Measurements from ENCODE around the gene PKP2.
"Not testable (repeated sequence)": the region's sequence is repeated elsewhere in the genome, so short reads cannot be mapped to it uniquely, and the experiment has no call there.

The PKP2 gene

DNA sequence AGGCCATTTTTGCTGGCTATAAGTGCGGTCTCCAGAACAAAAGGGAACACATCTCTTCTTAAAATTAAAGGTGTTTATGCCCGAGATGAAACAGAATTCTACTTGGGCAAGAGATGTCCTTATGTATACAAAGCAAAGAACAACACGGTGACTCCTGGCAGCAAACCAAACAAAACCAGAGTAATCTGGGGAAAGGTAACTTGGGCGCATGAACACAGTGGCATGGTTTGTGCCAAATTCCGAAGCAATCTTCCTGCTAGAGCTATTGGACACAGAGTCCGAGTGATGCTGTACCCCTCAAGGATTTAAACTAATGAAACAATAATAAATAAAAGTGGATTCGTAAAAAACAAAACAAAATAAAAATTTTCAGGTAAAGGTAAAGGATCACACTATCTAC is 33.4 kb downstream of the PKP2 start:
- DNase-seq (ENCODE audit: low read depth in 2 of 2): no peak

DNA sequence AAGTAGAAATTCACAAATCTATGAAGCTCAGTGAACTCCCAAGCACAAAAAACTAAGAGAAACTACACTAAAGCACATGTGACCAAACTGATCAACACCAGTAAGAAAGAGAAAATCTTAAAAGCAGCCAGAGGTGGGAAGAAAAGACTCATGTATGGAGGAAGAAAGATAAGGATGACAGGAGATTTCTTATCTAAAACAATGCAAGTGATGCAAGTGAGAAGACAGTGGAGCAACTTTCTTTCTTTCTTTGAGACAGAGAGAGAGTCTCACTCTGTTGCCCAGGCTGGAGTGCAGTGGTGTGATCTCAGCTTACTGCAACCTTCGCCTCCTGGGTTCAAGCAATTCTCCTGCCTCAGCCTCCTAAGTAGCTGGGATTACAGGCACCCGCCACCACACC is 34.9 kb downstream of the PKP2 start:
- not testable (repeated sequence) for DNase-seq (ENCODE audit: low read depth in 2 of 2)

DNA sequence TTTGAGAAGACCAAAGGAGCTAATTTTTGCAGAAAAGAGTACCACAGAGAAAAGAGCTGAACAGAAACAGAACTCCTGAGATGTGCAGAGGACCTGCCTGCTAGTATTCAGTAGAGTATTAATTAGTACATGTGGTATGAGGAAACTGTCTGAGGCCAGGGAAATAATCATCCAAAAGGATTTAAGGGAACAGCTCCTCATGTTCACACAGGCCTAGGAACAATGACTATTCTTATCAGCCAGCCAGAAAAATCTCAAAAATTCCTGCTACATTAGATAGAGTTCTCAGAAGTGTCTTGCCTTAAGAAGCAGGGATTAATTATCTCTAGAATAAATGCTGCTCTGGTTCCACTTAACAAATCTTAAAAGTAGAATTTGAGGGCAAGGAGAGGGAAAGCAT is 36.4 kb downstream of the PKP2 start:
- no peak for DNase-seq (ENCODE audit: low read depth in 2 of 2)

DNA sequence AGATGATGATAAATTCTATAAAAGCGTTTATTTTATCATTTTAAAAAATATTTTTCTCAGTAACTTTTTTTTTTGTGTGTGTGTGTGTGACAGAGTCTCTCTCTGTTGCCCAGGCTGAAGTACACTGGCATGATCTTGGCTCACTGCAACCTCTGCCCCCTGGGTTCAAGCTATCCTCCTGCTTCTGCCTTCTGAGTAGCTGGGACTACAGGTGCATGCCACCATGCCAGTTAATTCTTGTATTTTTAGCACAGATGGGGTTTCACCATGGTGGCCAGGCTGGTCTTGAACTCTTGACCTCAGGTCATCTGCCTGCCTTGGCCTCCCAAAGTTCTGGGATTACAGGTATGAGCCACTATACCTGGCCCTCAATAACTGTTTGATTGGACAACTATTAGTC is 37.2 kb downstream of the PKP2 start:
- no peak for DNase-seq (ENCODE audit: low read depth in 2 of 2)

DNA sequence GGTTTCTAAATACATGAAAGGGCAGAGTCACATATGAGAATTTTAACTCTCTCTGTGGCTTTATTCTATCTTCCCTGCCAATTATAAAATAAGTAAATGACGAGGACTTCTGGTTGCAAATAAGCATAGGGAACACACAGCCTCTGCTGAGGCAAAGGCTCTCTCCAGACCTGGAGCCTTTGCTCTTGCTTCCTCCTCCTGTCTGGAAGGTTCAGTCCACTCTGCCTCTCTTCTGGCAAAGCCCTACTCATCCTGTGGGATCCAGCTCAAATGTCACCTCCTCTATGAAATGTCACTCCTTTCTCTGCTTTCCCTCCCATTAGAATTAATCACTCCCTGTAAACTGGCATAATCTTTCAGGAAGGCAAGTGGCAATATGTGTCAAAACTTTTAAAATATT is 41.9 kb downstream of the PKP2 start:
- DNase-seq (ENCODE audit: low read depth in 2 of 2): no peak

DNA sequence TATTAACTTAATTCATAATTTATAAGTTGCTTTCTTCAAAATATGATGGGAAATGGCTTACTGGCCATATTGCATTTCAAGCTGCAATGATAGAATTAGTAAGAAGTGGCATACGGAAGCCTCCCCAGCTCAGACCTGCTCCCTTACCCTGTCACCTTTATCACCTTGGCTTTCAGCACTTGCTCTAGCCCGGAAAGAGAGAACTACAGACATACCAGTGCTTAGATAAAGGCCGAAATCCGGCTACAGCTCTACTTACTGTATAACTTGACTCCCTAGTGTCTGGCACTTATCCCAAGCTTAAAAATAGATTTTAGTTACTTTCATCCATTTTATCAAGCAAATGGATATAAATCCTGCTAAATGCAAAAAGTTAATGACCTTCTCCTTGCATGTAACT is 42.5 kb downstream of the PKP2 start:
- no peak for DNase-seq (ENCODE audit: low read depth in 2 of 2)

DNA sequence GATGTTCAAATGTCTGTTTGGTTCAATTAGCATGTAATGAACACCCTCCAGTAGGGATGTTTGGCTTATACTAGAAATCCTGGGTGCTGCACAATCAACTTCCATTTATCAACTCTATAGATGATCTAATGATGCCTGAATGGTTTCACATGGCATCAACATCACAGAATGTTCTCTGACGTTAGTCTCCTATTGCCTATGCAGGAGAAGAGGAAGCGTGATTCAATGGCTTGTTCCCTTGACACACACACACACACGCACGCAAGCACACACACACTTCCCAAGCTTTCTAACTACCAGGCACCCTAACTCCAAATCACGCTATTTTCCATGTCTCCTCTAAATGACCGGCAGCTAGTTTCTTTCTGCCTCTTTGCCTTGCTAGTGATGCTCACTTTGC is 49.3 kb downstream of the PKP2 start:
- no peak for DNase-seq (ENCODE audit: low read depth in 2 of 2)

DNA sequence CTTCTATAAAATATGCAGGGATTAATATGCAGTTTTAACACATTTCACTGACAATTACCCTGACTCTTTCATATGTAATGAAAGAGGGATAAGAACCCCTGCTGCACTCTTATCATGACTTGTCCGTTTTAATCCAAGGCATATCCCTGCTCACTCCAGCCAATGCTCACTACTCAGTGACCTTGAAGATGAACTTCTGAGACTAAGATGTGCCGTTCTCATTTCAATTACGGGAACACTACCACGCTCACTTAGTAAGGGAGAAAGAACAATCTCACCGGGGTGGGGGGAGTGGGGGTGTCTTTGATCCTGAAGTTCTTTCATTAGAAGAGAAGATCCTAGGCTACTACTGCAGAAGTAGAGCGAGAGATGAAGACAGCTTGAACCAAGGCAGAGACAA is 50.5 kb downstream of the PKP2 start:
- no peak for DNase-seq (ENCODE audit: low read depth in 2 of 2)

DNA sequence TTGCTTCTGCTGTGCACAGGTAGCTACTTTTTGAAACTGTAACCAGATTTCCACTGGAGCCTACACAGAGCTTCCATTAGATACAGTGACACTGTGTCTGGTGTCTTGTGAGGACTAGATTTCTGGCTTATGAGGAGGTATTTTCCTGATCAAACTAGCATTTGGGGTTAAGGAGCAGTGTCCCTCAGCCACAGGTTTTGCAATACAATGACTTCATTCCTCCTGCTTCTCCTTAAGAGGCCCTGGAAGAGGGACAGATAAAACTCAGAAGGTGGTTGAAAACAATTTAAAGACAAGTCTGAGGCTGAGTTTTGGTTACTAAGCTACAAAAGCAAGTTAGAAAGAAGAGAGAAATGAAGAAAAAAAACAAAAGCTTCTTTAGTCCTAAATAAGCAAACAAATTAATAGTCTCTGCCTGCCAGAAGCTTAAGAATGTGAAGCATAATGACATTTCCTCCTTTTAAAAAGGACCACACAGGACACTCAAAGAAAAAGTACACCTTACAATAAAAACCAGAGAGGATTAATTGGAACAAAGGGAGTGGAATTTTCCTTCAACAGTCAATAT is 53.0 kb downstream of the PKP2 start:
- DNase-seq (ENCODE audit: low read depth in 2 of 2): no peak

DNA sequence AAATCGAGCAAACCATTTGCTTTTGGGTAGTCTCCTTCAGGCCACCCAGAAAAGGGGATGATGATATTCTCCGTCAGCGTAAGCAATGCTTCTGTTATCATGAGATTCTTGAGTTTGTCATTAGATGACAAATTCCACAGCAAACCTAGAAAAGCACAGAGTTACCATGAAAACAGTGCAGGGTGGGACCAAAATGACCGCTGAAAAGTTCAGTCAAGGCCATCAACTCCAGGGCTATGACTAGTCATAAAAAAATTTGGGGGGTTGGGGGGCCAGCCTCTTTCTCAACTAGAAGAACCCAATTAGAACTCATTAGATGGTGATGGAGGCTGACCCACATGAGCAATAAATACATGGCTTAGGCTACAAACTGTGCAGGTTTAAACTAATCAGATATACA is 55.5 kb downstream of the PKP2 start:
- no peak for DNase-seq (ENCODE audit: low read depth in 2 of 2)

DNA sequence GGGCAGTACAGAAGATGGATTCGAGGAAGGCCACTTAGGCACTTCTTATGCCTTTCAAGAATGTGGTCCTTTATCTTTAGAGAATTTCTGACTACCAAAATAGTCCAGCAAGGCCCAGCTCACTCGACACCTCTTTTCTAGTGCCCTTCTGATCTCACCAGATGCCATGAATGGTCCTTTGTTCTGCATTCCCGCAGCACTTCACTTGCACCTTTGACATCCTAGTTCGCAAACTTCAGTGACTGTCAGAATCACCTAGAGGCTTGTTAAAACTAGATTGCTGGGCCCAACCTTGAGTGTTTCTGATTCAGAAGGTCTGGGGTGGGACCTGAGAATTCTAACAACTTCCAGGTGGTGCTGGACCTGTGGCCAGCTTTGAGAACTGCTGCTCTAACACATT is 56.7 kb downstream of the PKP2 start:
- DNase-seq (ENCODE audit: low read depth in 2 of 2): no peak

DNA sequence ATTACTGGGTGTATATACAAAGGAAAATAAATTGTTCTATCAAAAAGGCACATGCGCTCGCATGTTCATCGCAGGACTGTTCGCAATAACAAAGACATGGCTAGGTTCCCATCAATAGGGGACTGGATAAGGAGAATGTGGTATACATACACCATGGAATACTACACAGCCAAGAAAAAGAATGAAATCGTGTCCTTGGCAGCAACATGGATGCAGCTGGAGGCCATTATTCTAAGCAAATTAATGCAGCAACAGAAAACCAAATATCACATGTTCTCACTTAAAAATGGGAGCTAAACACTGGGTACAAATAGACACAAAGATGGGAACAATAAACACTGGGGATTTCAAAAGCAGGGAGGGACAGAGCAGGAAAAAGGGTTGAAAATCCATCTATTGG is 58.6 kb downstream of the PKP2 start:
- DNase-seq (ENCODE audit: low read depth in 2 of 2): no peak

DNA sequence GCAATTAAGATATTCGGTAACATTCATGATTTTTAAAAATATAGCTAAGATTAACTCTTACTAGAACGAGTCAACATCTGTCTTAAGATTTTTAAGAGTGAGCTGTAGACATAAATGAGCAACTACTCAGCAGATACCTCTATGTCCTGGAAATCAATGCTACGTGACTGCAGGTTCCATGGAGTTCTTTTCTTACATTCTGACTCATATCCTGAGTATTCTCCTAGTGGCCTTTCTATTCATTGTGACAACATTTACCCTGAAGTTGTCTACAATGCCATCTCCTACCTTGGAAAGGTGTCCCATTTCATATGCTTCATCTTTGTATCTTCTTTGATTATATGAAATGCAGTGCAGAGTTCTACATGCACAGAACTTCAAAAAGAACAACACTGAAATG is 59.9 kb downstream of the PKP2 start:
- DNase-seq (ENCODE audit: low read depth in 2 of 2): no peak

DNA sequence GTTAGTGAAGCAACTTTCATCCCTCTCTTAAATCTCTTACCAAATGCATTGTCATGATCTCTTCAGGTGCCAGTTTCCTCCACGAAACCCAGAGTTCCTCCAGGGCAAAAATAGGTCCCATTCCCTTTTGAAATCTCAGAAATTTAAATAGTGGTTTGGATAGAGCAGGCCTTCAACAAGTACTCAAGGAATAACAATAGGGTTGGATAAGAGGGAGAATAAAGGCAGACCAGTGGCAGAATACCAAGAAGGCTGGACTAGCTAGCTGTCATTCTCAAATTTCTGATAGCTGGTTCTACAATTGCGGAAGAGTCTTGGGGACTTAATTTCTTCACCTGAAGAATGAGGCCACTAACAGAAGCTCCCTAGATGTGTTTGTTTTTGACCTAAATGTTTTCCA is 62.5 kb downstream of the PKP2 start:
- no peak for DNase-seq (ENCODE audit: low read depth in 2 of 2)

DNA sequence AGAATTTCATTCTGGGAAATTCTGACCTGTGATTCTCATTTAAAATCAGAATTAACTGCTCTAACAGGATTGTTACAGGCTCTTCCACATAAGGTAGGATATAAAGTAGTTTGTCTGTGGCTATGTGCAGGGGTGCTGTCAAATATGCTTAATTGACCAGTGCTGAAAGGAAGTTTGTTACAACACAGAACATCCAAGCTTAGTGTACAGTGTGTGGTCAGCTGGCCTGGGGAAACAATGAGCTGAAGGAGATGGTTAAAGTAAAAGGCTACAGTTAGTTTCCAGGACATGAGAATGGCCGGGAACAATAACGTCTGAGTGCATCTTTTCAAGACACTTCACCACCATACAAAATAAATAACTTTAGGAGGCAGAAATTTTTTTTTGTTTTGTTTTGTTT is 68.0 kb downstream of the PKP2 start:
- DNase-seq (ENCODE audit: low read depth in 2 of 2): no peak

DNA sequence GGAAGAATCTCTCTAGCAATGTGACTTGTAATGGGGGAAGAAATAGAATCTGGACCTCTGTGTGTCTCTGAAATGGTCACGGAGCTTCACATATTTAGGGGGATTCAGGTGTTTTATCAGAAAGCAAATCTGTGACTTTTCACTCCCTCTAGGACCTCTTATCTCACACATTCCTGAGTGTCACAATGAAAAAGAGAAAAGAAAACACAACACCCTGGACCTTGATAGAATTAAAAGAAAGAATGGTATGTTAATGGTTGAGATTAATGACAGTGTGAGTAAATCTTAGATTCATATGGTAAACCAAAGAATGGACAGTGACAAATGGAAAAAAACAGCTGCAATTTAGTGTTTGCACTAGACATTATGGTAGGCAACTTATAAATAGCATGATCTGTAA is 68.5 kb downstream of the PKP2 start:
- DNase-seq (ENCODE audit: low read depth in 2 of 2): no peak

DNA sequence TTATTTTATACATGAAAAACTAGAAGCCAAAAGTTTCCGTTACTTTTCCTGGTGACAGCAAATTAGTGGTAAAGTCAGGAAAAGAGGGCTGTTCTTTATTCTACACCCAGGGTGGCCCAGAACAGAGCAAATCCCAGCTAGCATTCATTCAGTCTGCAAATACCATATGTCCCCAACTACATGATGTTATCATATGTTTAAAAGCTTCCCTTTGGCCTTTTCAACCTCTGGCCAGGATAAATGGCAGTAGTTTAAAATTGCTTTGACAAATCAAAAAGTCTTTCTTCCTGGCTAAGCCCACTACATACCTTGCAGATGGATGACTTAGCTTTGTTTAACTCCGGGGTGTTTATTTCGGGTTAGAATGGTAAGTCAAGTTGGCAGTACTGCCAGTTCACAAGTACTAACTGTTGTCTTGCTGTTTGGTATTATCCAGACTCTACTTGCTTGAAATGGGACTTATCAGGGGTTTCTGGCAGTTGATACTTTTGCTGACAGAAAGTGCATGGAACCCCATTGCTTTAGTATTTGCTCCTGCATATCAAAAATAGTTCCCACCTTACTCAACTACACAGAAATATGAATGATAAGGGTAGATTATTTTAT is 69.7 kb downstream of the PKP2 start:
- DNase-seq (ENCODE audit: low read depth in 2 of 2): no peak

DNA sequence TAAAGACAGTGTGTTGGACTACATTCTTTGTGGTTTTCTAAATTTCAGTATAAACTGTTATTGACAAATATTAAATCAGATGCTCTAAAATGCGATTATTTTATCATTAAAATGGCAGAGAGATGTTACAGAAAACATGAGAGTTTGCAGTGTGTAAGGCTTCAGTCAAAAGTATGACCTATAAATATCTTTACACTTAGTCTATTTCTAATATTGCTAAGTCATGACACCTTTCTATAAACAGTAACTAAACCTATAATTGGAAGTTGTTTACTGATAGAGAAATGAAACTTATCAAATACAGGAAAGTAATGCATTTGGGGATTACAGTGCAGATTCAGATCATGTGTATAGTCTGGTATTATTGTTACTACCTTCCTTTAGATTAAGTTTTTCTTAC is 72.0 kb downstream of the PKP2 start:
- DNase-seq (ENCODE audit: low read depth in 2 of 2): no peak

DNA sequence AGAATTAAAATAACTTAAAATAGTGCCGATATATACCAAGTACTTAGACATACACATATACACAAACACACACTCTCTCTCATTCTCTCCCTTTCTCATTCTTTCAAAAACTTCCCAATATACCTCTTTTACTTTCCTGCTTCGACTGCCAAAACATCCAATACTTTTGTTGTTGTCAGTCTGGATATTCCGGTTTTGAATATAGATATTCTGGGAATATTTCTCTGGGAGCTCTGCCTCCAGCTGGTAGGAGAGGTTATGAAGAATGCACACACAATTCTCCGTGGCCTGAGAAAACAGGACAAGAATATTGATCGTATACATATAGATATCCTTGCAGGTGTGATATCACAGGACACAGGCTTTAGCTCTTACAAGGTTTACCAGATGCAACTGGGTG is 74.2 kb downstream of the PKP2 start:
- no peak for DNase-seq (ENCODE audit: low read depth in 2 of 2)

DNA sequence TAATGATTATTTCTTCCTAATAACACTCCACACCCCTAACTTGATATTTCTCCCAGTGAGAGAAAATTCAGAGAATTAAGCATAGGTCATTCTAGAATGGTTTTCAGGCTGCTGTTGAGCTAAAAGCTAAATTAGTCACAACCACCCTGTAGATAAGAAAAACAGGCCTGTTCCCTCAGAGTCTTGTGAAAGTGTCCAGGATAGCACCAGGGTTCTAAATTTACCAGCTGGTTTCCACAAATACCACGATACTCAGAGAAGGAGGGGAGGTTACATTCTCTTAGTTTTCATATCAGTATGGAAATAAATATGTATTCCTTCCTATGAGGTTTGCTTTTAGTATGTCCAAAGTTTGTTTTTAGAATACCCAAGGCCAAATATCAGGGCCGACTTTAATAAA is 74.9 kb downstream of the PKP2 start:
- DNase-seq (ENCODE audit: low read depth in 2 of 2): no peak

DNA sequence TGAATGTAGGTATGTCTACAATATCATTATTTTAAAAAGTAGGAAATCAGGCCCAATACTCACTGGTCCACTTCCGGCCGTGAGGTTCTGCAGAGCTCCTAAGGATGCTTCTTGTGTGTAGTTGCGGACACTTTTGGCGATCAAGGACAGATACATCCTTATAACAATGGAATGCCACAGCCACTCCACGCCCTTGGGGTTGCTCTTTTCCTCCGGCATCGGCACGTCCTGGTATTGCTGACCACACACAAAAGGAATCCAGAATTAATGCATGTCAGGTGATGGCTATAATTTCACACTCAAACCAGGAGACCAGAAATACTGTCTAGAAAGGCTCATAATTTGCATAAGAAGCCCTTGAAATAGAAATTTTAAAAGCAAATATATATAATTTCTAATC is 75.3 kb downstream of the PKP2 start:
- DNase-seq (ENCODE audit: low read depth in 2 of 2): no peak

DNA sequence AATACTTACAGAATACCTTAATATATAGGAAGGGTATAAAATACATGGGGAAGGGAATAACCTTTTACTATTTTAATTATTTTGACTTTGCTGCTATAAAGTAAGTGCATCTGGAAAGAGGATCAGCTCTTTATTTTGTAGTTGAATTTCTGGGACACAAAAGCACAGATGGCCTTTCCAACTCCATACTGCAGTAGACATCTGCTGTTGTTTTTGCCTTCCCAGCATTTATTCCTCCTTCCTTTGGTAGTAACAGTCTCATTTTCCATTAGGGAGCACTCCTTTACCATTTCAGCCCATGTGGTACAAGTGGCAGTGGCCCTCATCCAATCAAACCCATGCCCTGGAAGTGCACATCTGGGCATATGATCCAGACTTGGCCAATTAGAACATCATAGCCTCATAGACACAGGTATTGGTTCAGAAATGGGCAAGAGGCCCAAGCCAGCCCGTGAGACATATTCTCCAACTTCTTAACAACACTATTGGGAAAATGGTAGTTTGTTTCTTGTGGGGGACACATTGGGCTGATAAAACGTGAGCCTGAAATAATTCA is 76.1 kb downstream of the PKP2 start:
- DNase-seq (ENCODE audit: low read depth in 2 of 2): no peak

DNA sequence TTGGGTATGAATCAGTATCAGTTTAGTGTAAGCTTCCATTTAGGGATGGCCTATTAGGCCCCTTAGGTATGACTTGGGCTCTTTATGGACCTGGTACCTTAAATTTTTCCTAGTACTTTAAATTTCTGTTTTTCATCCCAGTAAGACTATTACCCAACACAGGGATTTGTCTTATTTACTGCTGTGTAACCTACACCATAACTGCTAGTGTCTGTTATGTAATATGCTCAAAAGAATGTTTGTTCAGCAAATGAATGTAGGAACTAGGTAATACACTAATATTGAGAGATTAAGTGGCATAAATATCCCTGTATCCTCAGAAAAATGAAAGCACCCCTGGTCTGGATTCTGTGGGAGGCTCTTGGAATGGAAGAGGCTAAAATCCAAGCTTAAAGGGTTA is 77.2 kb downstream of the PKP2 start:
- no peak for DNase-seq (ENCODE audit: low read depth in 2 of 2)
